Myometrial cell (primary cell): ENCODE measurements around the gene ZNF334. TPM values are rescaled to one million over a fixed set of nuclear protein-coding genes. Genes with fewer than 3 reads are reported as not detected.

ENCODE experiments used
- total RNA-seq: library from RNA; depleted of rRNA; stranded (reverse); fragments of >200 nt; gene quantifications from 2 replicates; pipeline ENCODE4 v1.2.3, GENCODE V29; 2015

Gene ZNF334
- total RNA-seq = 0.58 and 1.4 TPM in 2 replicates

GRCh38 chr20:46512943-46513844 lies at the start of gene ZNF334:
ZNF334 (minus strand) TSS chr20:46513559; CDS start chr20:46512102, 1,457 bp downstream.

GRCh38 chr20:46550461-46550860 lies 37.1 kb upstream of the ZNF334 start, which contains the start of gene OCSTAMP:
OCSTAMP (minus strand) TSS chr20:46550654; CDS start chr20:46550560, 94 bp downstream.

Other genes with a start within 250 kb of the ZNF334 start
- not detected in 2 replicates for gene CDH22, start 205.1 kb downstream of the ZNF334 start, total RNA-seq
- 32.3 and 49.6 TPM in 2 replicates for gene ELMO2, start 106.9 kb downstream of the ZNF334 start, total RNA-seq
- not detected in 2 replicates for gene OCSTAMP, start 37.1 kb upstream of the ZNF334 start, total RNA-seq
- gene SLC13A3, start 137.9 kb upstream of the ZNF334 start, total RNA-seq = 3.0 and 4.6 TPM in 2 replicates
- gene TP53RK, start 175.9 kb upstream of the ZNF334 start, total RNA-seq = 11.3 and 14.7 TPM in 2 replicates
- gene SLC2A10, start 196.1 kb upstream of the ZNF334 start, total RNA-seq = 35.5 and 41.8 TPM in 2 replicates